ENCODE data around the gene RADIL.
A peak's percentile ranks its signal among the peaks of the same experiment; 100 is the strongest.

RADIL gene

GRCh38 chr7:4758791-4759190, 124.7 kb downstream of the RADIL start:
- H3K4me3 ChIP-seq (ENCODE audit: low read length) = no peak overlapping the region
- no peak for TF ChIP-seq CTCF (IDR thresholded peaks at IDR 0.05; ENCODE audit: insufficient read depth, low read depth, low read length, missing control alignments)
- no peak for DNase-seq (ENCODE audit: low read depth)

DNA sequence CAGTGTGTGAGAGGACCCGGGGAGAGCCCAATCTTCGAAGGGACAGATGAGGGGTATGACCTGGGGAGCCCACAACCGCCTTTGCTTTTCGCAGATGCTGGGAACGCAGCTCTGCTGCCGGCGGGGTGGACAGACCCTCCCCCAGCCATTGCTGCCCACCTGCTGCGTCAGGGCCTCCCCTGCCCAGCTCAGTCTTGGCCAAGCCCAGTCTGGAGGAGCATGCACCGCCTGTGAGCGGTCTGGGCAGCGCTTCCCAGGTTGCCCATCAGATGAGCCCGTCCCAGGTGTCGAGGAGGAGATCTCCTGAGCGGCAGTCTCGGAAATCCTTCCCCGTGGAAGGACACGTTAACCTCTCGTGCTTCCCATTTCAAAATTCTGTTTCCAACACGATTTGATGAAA, 125.4 kb downstream of the RADIL start:
- no peak for DNase-seq (ENCODE audit: low read depth)
- H3K4me3 ChIP-seq (ENCODE audit: low read length) = no peak overlapping the region
- TF ChIP-seq CTCF (IDR thresholded peaks at IDR 0.05; ENCODE audit: insufficient read depth, low read depth, low read length, missing control alignments) = no peak

DNA sequence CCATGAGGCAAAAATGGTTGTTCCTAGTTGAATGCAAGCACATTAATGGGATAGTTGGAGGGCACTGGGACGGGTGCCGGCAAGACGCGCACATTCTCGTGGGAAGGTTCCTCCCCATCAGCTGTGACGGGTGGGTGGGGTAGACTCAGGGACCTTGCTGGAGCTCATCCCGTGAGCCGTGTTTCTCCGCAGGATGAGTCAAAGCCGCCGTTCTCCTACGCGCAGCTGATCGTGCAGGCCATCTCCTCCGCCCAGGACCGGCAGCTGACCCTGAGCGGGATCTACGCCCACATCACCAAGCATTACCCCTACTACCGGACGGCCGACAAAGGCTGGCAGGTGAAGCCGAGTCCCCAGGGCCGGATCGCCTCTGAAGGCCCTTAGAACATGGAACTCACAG, 128.5 kb downstream of the RADIL start:
- no peak for DNase-seq (ENCODE audit: low read depth)
- no peak for TF ChIP-seq CTCF (IDR thresholded peaks at IDR 0.05; ENCODE audit: insufficient read depth, low read depth, low read length, missing control alignments)

GRCh38 chr7:4754433-4755010, 129.0 kb downstream of the RADIL start:
- no peak for TF ChIP-seq CTCF (IDR thresholded peaks at IDR 0.05; ENCODE audit: insufficient read depth, low read depth, low read length, missing control alignments)

More for the DNA sequence above, 128.5 kb downstream of the RADIL start:
- no peak overlapping the region for H3K4me3 ChIP-seq (ENCODE audit: low read length)

DNA sequence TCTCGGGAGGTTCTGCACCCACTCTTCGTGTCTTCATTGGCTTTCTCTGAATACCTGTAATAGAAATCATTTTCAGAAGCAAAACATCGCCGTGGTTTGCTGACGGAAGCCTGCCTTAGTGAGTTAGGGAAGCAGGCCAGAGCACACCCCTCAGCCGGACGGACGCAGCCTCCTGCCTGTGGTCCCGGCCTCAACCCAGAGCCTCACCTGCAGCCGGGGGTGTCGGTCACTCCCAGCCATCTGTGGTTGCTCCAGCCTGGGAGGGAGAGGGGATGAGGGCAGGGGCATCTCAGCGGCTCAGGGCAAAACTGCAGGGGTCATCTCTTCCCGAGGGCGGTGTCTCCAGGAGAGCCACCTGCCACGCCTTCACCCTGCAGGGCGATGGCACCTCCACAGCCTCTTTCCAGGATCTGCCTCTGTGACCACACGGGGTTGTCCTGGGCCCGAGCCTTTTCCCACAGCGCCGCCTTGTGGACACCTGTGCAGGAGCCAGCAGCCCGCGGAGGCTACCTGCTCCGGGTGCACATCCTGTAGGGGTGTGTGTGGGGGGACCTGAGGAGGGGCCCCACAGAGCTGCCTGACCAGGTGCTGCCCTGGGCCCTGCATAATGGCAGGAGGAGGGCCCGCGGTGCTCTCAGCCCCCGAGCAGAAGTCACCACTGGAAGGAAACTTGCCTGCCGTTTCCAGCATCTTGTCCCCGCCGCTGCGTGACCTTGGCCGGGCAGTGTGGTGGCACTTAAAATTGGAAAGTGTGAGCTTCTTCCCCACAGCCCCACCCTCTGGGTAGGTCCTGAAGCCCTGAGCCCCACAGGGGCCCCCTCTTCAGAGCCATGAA, 129.7 kb downstream of the RADIL start:
- DNase-seq (ENCODE audit: low read depth) = peak; percentile 82
- peak; percentile 87 for TF ChIP-seq CTCF (IDR thresholded peaks at IDR 0.05; ENCODE audit: insufficient read depth, low read depth, low read length, missing control alignments)
- H3K4me3 ChIP-seq (ENCODE audit: low read length) = no peak overlapping the region

More at GRCh38 chr7:4754433-4755010, 129.0 kb downstream of the RADIL start:
- H3K4me3 ChIP-seq (ENCODE audit: low read length) = no peak overlapping the region
- no peak for DNase-seq (ENCODE audit: low read depth)

DNA sequence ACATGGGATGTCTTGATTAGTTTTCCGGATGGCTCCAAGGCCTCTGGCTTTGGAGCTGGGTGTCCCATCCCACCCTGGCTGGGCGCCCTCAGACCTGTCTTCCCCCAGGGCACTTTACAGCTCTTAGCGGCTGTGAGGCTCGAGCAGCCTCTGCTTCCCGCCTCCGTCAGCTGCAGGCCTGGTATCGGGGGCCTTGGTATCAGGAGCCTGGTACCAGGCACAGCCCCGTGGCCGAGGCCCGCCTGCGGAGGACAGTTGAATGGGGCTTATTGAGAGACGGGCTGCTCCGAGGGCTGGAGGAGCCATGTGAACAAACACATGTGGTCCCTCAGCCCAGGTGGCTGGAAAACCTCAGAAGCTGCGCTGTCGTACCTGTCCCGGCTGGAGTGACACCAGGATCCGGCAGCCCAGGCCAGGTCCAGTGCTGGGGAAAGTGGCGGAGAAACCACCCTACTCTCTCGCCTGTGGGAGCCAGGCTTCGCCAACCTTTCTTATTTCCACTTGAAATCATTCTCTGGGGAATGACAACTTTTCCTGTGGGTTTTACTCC, 132.0 kb downstream of the RADIL start:
- no peak for DNase-seq (ENCODE audit: low read depth)
- no peak overlapping the region for H3K4me3 ChIP-seq (ENCODE audit: low read length)
- TF ChIP-seq CTCF (IDR thresholded peaks at IDR 0.05; ENCODE audit: insufficient read depth, low read depth, low read length, missing control alignments) = no peak

All from epithelial cell of esophagus (primary cell).